Body of pancreas (tissue), 4 donors: ENCODE data around the gene RNF8. TPM values are rescaled to one million over a fixed set of nuclear protein-coding genes. Genes with fewer than 3 reads are reported as not detected.

ENCODE experiments used
- ATAC-seq: fragments of 150-250 bp; one replicate; pipeline ENCODE4 v1.9.1; 2016
- DNase-seq, 4 donors: peaks; one replicate each; pipeline ENCODE4 v3.0.0-alpha.2; 2019
- H3K27ac ChIP-seq, 4 donors: fragments of 200-600 bp; sonication (generic); 1 replicate in 3 of 4; 2 replicates in 1 of 4; pipeline versions ENCODE4 v1.5.1 to v1.6.1; 2016 to 2019; ENCODE audit warnings: mild to moderate bottlenecking in 1 of 4, mixed read lengths in 1 of 4, moderate library complexity in 1 of 4
- H3K27me3 ChIP-seq, 2 donors: fragments of 200-600 bp; sonication (generic); one replicate each; pipeline ENCODE4 v1.6.0; 2016; ENCODE audit warnings: mild to moderate bottlenecking in 1 of 2
- H3K36me3 ChIP-seq, 2 donors: fragments of 200-600 bp; sonication (generic); replicated peaks in 1 of 2; 2 replicates each; pipeline ENCODE4 v1.5.1; 2016; ENCODE audit warnings: low read depth in 2 of 2; ENCODE audit not compliant: insufficient read depth in 1 of 2
- H3K4me1 ChIP-seq: fragments of 200-600 bp; sonication (generic); one replicate; pipeline ENCODE4 v1.6.0; 2016
- H3K4me3 ChIP-seq, 2 donors: fragments of 200-600 bp; sonication (generic); 1 replicate in 1 of 2; 2 replicates in 1 of 2; pipeline ENCODE4 v1.5.1; 2016 to 2019
- H3K9me3 ChIP-seq, 3 donors: fragments of 200-600 bp; sonication (generic); 1 replicate in 2 of 3; 2 replicates in 1 of 3; pipeline ENCODE4 v1.5.1; 2016
- CTCF ChIP-seq, 7 experiments: fragments of 450-650 bp in 4 of 7; fragments of 200-600 bp in 3 of 7; sonication (generic) in 3 of 7; IDR thresholded peaks; one replicate each; pipeline ENCODE4 v1.5.1; 2016 to 2019; ENCODE audit warnings: antibody characterized with exemption in 7 of 7
- POLR2A ChIP-seq, 3 donors: fragments of 450-650 bp; IDR thresholded peaks; one replicate each; pipeline ENCODE4 v1.6.1; 2016; ENCODE audit warnings: antibody characterized with exemption in 3 of 3, mild to moderate bottlenecking in 2 of 3
- WGBS, 2 donors: methylation state at CpG; one replicate each; pipeline ENCODE4 v1.1.5; 2017; 5-methylcytosine and 5-hydroxymethylcytosine counted together
- intact Hi-C: fragments of 100-400 bp; cut with DNase I; formaldehyde crosslinking; loops from one replicate; pipeline ENCODE4 v1.15.1; 2023
- total RNA-seq, 2 donors: library from RNA; depleted of rRNA; stranded (reverse); fragments of >200 nt; gene quantifications; one replicate each; pipeline ENCODE4 v1.1.0, GENCODE V29; 2016

The RNF8 gene
- total RNA-seq, 2 donors from 2014 or later = 6.0 to 15.5 TPM

- Histone ChIP-seq H3K36me3 (no peaks in the 10 kb centered on the region), H3K4me1 (no peaks in the 10 kb centered on the region), H3K9me3 (no peaks in the 10 kb centered on the region), H3K27me3 (no peaks in the 10 kb centered on the region), H3K4me3 (no peak overlapping the region), H3K27ac (no peak overlapping the region)
- intact Hi-C loops = loop anchor here (10.0 kb wide), 1 partner anchor 1156 kb away; no protein-coding TSS in a partner anchor
- TF ChIP-seq CTCF (IDR thresholded peaks at IDR 0.05) (no peak), POLR2A (IDR thresholded peaks at IDR 0.05) (no peak)
- ATAC-seq (no peak), DNase-seq (no peak)
- 96 to 97% methylated on average over 5 of the region's 5 CpGs for WGBS, 2 donors
Observed at GRCh38 chr6:37338745-37339255, 15.0 kb upstream of the RNF8 start.

- ATAC-seq = no peak
- WGBS, 2 donors = 77 to 85% methylated on average over 5 of the region's 5 CpGs
- Histone ChIP-seq H3K36me3 (no peaks in the 10 kb centered on the region), H3K27me3 (no peaks in the 10 kb centered on the region), H3K27ac (no peak overlapping the region), H3K4me3 (no peak overlapping the region), H3K4me1 (no peaks in the 10 kb centered on the region), H3K9me3 (no peaks in the 10 kb centered on the region)
- TF ChIP-seq POLR2A (IDR thresholded peaks at IDR 0.05) (no peak), CTCF (IDR thresholded peaks at IDR 0.05) (no peak)
- DNase-seq = no peak
- intact Hi-C loops = loop anchor here (10.0 kb wide), 1 partner anchor 1155 kb away; no protein-coding TSS in a partner anchor
Observed at GRCh38 chr6:37339741-37340638, 13.8 kb upstream of the RNF8 start.

GRCh38 chr6:37340639-37340943 lies 13.2 kb upstream of the RNF8 start:
- H3K4me3 ChIP-seq = no peak overlapping the region
- H3K27me3 ChIP-seq = no peaks in the 10 kb centered on the region
- no peaks in the 10 kb centered on the region for H3K36me3 ChIP-seq
- no peak for ATAC-seq
- TF ChIP-seq POLR2A (IDR thresholded peaks at IDR 0.05) (no peak), CTCF (IDR thresholded peaks at IDR 0.05) (no peak)
- intact Hi-C loops = no loop called here
- DNase-seq = no peak
- no peak overlapping the region for H3K27ac ChIP-seq
- 72 to 75% methylated on average over 4 of the region's 4 CpGs for WGBS, 2 donors
- H3K9me3 ChIP-seq = no peaks in the 10 kb centered on the region
- no peaks in the 10 kb centered on the region for H3K4me1 ChIP-seq

- H3K27me3 ChIP-seq = no peaks in the 10 kb centered on the region
- DNase-seq = no peak
- TF ChIP-seq POLR2A (IDR thresholded peaks at IDR 0.05) (no peak), CTCF (IDR thresholded peaks at IDR 0.05) (no peak)
- 89 to 92% methylated on average over 3 of the region's 3 CpGs for WGBS, 2 donors
- H3K27ac ChIP-seq = no peak overlapping the region
- H3K4me1 ChIP-seq = no peaks in the 10 kb centered on the region
- H3K4me3 ChIP-seq = no peak overlapping the region
- H3K9me3 ChIP-seq = no peaks in the 10 kb centered on the region
- H3K36me3 ChIP-seq = no peaks in the 10 kb centered on the region
- no peak for ATAC-seq
- intact Hi-C loops = no loop called here
Observed at GRCh38 chr6:37343248-37343647, 10.5 kb upstream of the RNF8 start.
